ENCODE data around the gene DPP6.

DNA sequence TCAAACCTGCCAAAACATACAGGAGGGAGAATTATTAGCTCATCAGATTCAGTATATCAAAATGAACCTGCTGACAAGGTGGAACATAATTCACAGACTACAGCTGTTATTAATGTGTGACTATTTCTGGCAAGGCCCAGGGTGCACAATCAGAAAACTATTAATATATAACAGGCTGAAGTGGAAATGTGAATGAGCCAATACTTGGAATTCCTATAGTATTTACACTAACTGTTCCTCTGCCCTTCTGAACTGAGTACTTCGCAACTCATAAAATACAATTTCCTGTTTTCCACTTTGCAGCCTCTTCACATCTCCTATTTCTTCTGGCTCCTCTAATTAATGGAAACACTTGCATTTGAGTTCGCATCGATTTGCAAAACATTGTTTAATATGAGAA is 330.8 kb downstream of the DPP6 start:
- TF ChIP-seq, protein P1, sequence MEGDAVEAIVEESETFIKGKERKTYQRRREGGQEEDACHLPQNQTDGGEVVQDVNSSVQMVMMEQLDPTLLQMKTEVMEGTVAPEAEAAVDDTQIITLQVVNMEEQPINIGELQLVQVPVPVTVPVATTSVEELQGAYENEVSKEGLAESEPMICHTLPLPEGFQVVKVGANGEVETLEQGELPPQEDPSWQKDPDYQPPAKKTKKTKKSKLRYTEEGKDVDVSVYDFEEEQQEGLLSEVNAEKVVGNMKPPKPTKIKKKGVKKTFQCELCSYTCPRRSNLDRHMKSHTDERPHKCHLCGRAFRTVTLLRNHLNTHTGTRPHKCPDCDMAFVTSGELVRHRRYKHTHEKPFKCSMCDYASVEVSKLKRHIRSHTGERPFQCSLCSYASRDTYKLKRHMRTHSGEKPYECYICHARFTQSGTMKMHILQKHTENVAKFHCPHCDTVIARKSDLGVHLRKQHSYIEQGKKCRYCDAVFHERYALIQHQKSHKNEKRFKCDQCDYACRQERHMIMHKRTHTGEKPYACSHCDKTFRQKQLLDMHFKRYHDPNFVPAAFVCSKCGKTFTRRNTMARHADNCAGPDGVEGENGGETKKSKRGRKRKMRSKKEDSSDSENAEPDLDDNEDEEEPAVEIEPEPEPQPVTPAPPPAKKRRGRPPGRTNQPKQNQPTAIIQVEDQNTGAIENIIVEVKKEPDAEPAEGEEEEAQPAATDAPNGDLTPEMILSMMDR (conservative IDR thresholded peaks at IDR 0.05 in 1 of 2, IDR thresholded peaks at IDR 0.05 in 1 of 2; ENCODE audit: extremely low read depth in 1 of 2, insufficient read depth in 1 of 2, low read depth in 1 of 2, low read length in 2 of 2): no peak
- no peak for TF ChIP-seq EZH2 (IDR thresholded peaks at IDR 0.05; ENCODE audit: borderline replicate concordance, low read length)
